Ascending aorta (tissue), 2 donors: Measurements from ENCODE around the gene NADSYN1. TPM values are rescaled to one million over a fixed set of nuclear protein-coding genes. Genes with fewer than 3 reads are reported as not detected.

ENCODE experiments used
- DNase-seq, 2 donors: peaks; one replicate each; pipeline ENCODE4 v3.0.0-alpha.2; 2019; ENCODE audit warnings: low spot score in 2 of 2
- H3K27ac ChIP-seq, 2 donors: fragments of 200-600 bp; sonication (generic); one replicate each; pipeline ENCODE4 v1.5.1; 2016 to 2017; ENCODE audit warnings: mild to moderate bottlenecking in 1 of 2
- H3K27me3 ChIP-seq: fragments of 200-600 bp; sonication (generic); one replicate; pipeline ENCODE4 v1.5.1; 2017
- H3K36me3 ChIP-seq, 2 donors: fragments of 200-600 bp; sonication (generic); one replicate each; pipeline ENCODE4 v1.5.1; 2016
- H3K4me1 ChIP-seq, 2 donors: fragments of 200-600 bp; sonication (generic); one replicate each; pipeline ENCODE4 v1.5.1; 2016 to 2017; ENCODE audit warnings: mild to moderate bottlenecking in 1 of 2
- H3K4me3 ChIP-seq, 2 donors: fragments of 200-600 bp; sonication (generic); one replicate each; pipeline ENCODE4 v1.5.1; 2016 to 2017; ENCODE audit warnings: mild to moderate bottlenecking in 1 of 2
- H3K9me3 ChIP-seq, 2 donors: fragments of 200-600 bp; sonication (generic); one replicate each; pipeline ENCODE4 v1.5.1; 2016
- CTCF ChIP-seq, 3 experiments: fragments of 200-600 bp in 2 of 3; fragments of 450-650 bp in 1 of 3; sonication (generic) in 2 of 3; IDR thresholded peaks; one replicate each; pipeline ENCODE4 v1.5.1; 2016 to 2019; ENCODE audit warnings: antibody characterized with exemption in 3 of 3, mild to moderate bottlenecking in 1 of 3, moderate library complexity in 1 of 3
- intact Hi-C: fragments of 100-400 bp; cut with DNase I; formaldehyde crosslinking; loops from one replicate; pipeline ENCODE4 v1.15.1; 2023
- total RNA-seq: library from RNA; depleted of rRNA; stranded (reverse); fragments of >200 nt; gene quantifications from one replicate; pipeline ENCODE4 v1.1.0, GENCODE V29; 2016

Gene NADSYN1
- total RNA-seq, 1 donor from 2014 or later: 33.3 TPM

GRCh38 chr11:71485466-71485865, 32.5 kb downstream of the NADSYN1 start:
- no peaks in the 10 kb centered on the region for H3K27me3 ChIP-seq
- peaks cover 72 to 76% of the 10 kb centered on the region in 2 donors for H3K36me3 ChIP-seq
- no peaks in the 10 kb centered on the region for H3K4me1 ChIP-seq
- no peak overlapping the region for H3K27ac ChIP-seq
- peak in 1 of 2 donors; percentile 58 for DNase-seq
- no peak overlapping the region for H3K4me3 ChIP-seq
- intact Hi-C loops: no loop called here
- no peaks in the 10 kb centered on the region for H3K9me3 ChIP-seq
- no peak for TF ChIP-seq CTCF (IDR thresholded peaks at IDR 0.05)

- Histone ChIP-seq H3K4me3 (no peak overlapping the region), H3K9me3 (no peaks in the 10 kb centered on the region), H3K4me1 (no peaks in the 10 kb centered on the region), H3K36me3 (peaks cover 75 to 78% of the 10 kb centered on the region in 2 donors), H3K27me3 (no peaks in the 10 kb centered on the region), H3K27ac (no peak overlapping the region)
- DNase-seq: peak in 1 of 2 donors; percentile 34
- TF ChIP-seq CTCF (IDR thresholded peaks at IDR 0.05): no peak
- intact Hi-C loops: no loop called here
Measured at GRCh38 chr11:71486320-71486719, 33.3 kb downstream of the NADSYN1 start.

- H3K27me3 ChIP-seq: no peaks in the 10 kb centered on the region
- intact Hi-C loops: no loop called here
- H3K36me3 ChIP-seq: peaks cover 71 to 74% of the 10 kb centered on the region in 2 donors
- no peak for TF ChIP-seq CTCF (IDR thresholded peaks at IDR 0.05)
- no peak overlapping the region for H3K4me3 ChIP-seq
- H3K27ac ChIP-seq: no peak overlapping the region
- H3K9me3 ChIP-seq: no peaks in the 10 kb centered on the region
- DNase-seq: peak in 1 of 2 donors; percentile 13
- H3K4me1 ChIP-seq: no peaks in the 10 kb centered on the region
Measured at GRCh38 chr11:71488681-71489270, 35.8 kb downstream of the NADSYN1 start.

- TF ChIP-seq CTCF (IDR thresholded peaks at IDR 0.05): no peak
- H3K4me1 ChIP-seq: no peaks in the 10 kb centered on the region
- H3K36me3 ChIP-seq: peaks cover 71 to 74% of the 10 kb centered on the region in 2 donors
- no peaks in the 10 kb centered on the region for H3K9me3 ChIP-seq
- H3K27me3 ChIP-seq: no peaks in the 10 kb centered on the region
- intact Hi-C loops: no loop called here
- DNase-seq: peak in 1 of 2 donors; percentile 39
- no peak overlapping the region for H3K4me3 ChIP-seq
- H3K27ac ChIP-seq: no peak overlapping the region
Measured at GRCh38 chr11:71489311-71490043, 36.5 kb downstream of the NADSYN1 start.

GRCh38 chr11:71490044-71490730, 37.2 kb downstream of the NADSYN1 start:
- Histone ChIP-seq H3K9me3 (no peaks in the 10 kb centered on the region), H3K36me3 (peaks cover 71 to 74% of the 10 kb centered on the region in 2 donors), H3K4me3 (no peak overlapping the region), H3K27ac (no peak overlapping the region), H3K27me3 (no peaks in the 10 kb centered on the region), H3K4me1 (no peaks in the 10 kb centered on the region)
- DNase-seq: peak in 1 of 2 donors; percentile 48
- intact Hi-C loops: no loop called here
- no peak for TF ChIP-seq CTCF (IDR thresholded peaks at IDR 0.05)
